Stimulated activated CD4-positive, alpha-beta T cell treated with anti-CD3 and anti-CD28 coated beads, Interleukin-1b, Interleukin-23, amount 100 ng/mL, for 48 hours (primary cell): ENCODE measurements around the gene CUL4B.
A peak's percentile ranks its signal among the peaks of the same experiment; 100 is the strongest.
"Not testable (repeated sequence)": the region's sequence is repeated elsewhere in the genome, so short reads cannot be mapped to it uniquely, and the experiment has no call there.

ENCODE experiments used
- DNase-seq: peaks from one replicate; pipeline ENCODE4 v3.0.0-alpha.2; 2020

CUL4B gene

GRCh38 chrX:120560842-120561633 is at the start of gene CUL4B:
Gene CUL4B (minus strand): TSS chrX:120560962. CDS start chrX:120560638, 324 bp downstream.
- DNase-seq: peak; percentile 93

- DNase-seq: peak; percentile 18
Measured at GRCh38 chrX:120604361-120604782, 43.6 kb upstream of the CUL4B start.

- DNase-seq: peak; percentile 85
Measured at GRCh38 chrX:120603707-120604360, 43.1 kb upstream of the CUL4B start, which contains the start of gene MCTS1. Gene MCTS1 (plus strand): TSS chrX:120604101. CDS start chrX:120604237, 136 bp downstream.

- DNase-seq: no peak
Measured at GRCh38 chrX:120585702-120586101, 24.9 kb upstream of the CUL4B start.

- DNase-seq: no peak
Measured at GRCh38 chrX:120575379-120576114, 14.8 kb upstream of the CUL4B start.

- not testable (repeated sequence) for DNase-seq
Measured at GRCh38 chrX:120573806-120574205, 13.0 kb upstream of the CUL4B start.

GRCh38 chrX:120570011-120570600 is 9.3 kb upstream of the CUL4B start:
- DNase-seq: no peak

GRCh38 chrX:120568609-120569008 is 7.8 kb upstream of the CUL4B start:
- no peak for DNase-seq

- no peak for DNase-seq
Measured at GRCh38 chrX:120568035-120568434, 7.3 kb upstream of the CUL4B start.

GRCh38 chrX:120566817-120567216 is 6.1 kb upstream of the CUL4B start:
- no peak for DNase-seq

GRCh38 chrX:120564925-120565324 is 4.2 kb upstream of the CUL4B start:
- no peak for DNase-seq

GRCh38 chrX:120562569-120562926 is 1.8 kb upstream of the CUL4B start:
- DNase-seq: no peak

GRCh38 chrX:120561634-120562568 is 1.1 kb upstream of the CUL4B start:
- no peak for DNase-seq

GRCh38 chrX:120560405-120560841 is 339 bp downstream of the CUL4B start:
- peak; percentile 31 for DNase-seq

GRCh38 chrX:120559804-120560203 is 958 bp downstream of the CUL4B start:
- no peak for DNase-seq

GRCh38 chrX:120556251-120556650 is 4.5 kb downstream of the CUL4B start:
- DNase-seq: no peak

GRCh38 chrX:120549483-120550452 is 11.0 kb downstream of the CUL4B start:
- DNase-seq: peak; percentile 46

- no peak for DNase-seq
Measured at GRCh38 chrX:120536061-120536460, 24.7 kb downstream of the CUL4B start.

GRCh38 chrX:120534413-120535205 is 26.2 kb downstream of the CUL4B start:
- DNase-seq: no peak

- DNase-seq: no peak
Measured at GRCh38 chrX:120522820-120523219, 37.9 kb downstream of the CUL4B start.
